ENCODE data around the gene AFF1.
"Not testable (repeated sequence)": the region's sequence is repeated elsewhere in the genome, so short reads cannot be mapped to it uniquely, and the experiment has no call there.

The AFF1 gene

DNA sequence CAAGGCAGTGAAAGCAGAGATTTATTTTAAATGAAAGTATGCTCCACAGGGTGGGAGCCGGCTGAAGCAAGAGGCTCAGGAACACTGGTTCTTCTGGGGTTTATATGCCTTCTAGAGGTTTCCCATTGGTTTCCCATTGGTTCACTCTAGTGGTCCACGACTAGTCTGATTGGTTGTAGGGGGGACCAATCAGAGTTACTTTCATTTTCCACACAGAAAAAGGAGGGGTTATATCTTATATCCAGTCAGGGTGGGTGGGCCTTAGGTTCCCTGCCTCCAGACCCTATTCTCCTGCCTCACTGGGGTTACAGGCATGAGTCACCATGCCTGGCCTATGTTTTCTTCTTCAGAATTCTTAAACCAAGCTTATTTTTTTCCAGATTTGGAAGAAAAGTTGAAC lies 184.0 kb downstream of the AFF1 start:
- no peak for DNase-seq

DNA sequence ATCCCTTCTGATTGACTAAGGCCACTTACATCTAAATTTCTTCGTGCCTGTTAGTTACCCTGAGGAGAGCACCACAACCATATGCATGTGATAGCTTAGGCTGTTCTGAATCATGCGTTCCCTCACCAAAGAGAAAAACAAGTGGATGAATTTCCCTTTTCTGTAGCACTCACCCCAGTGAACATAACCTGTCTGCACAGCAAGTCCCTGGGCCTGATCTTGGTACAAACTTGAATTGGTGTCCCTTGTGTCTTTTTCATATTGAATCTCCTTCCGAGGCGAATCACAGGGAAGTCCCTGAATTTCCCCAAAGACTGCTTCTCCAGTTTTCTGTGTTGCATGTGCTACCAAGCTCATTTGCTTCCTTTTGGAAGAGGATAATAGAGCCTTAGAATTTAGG lies 185.2 kb downstream of the AFF1 start:
- DNase-seq: no peak

DNA sequence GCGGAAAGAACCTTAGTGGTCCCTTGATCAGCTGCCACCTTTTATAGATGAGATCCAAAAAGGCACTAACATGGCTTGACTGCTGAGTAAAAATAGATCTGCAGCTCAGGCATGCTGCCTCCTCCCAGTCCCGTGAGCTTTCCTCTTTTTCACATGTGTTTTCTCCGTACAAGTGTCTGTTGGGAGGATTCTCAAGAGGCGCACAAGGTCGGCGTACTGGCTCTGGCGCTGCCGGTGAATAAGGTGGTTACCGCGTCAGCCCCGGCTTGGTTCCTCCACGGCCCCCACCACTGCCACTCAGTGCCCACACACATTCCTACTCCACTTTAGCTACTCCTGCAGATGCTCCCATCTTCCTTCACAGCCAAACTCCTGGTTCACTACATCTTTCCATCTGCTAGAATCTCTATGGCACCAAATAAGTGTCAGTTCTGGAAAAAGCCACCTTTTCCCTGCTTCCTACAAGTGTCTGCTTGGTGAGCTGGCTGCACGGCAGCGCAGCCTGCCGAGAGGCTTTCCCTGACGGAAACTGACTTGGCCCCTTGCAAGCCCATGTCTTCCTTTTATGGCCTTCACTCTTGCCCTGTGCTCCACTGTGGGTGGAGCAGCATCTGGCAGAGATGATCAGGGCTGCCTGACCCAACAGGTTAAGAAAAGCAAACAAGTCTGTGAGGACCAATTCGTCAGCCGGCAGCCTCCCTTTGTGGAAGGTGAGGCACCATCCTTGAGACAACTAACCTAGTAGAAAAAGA lies 185.8 kb downstream of the AFF1 start:
- no peak for DNase-seq

DNA sequence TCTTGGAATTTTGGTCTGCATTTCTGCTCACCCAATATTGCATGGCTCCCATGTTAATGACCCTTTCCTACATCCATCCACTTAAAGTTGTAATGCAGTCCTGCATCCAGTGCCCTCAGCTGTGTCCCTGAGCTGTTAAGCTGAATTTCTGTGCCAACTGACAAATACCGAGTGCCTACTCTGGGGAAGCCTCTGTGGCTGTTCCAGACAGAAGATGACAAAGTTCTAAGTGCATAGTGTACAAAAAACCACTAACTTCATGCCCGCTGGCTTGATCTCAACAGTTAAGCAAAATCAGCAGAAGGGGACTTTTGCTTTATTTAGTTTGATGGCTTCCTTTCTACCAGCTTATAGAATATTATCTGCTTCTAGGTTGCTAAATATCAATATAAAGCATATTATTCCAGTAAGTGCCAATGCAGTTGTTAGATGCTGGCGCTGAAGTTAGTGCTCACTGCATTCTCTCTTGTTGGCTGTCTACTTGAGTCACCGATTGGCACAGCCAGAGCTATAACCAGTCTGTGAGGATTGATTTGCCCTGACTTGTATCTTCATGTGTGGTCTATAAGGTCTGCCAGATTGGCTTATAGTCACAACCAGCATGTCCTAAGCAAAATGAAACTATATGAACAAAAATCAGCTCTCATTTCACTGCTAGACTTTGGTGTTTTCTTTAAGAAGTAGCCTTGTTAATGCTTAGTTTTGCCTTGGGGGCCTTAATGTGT lies 186.7 kb downstream of the AFF1 start:
- DNase-seq: no peak

DNA sequence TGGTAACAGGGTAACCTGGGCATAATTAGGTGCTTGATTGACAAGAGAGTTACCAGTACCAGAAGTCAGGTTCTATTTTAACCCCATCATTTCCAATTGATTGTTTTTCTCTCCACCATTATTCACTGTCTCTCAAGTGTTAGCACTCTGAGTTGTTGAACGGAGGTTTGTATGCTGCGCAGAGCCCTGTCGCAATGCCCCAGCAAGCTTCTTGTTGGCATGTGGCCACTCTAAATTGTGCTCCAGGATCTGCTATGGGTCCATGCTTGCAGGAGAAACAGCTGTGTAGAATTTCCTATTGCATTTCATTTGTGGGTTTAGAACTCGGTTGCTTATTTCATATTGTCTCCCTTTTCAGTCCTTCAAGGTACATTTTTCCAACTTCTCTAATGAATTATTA lies 187.4 kb downstream of the AFF1 start:
- no peak for DNase-seq

DNA sequence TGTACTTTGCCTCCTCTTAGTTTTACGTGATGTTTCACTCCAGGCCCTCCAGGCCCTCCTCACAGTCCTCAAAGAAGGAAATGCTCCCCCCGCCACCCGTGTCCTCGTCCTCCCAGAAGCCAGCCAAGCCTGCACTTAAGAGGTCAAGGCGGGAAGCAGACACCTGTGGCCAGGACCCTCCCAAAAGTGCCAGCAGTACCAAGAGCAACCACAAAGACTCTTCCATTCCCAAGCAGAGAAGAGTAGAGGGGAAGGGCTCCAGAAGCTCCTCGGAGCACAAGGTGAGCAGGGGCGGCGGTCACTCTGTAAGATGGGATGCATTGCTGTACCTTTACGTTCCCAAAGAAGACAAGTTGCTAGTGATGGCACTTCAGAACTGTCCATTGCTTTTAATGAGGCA lies 191.2 kb downstream of the AFF1 start:
- no peak for DNase-seq

DNA sequence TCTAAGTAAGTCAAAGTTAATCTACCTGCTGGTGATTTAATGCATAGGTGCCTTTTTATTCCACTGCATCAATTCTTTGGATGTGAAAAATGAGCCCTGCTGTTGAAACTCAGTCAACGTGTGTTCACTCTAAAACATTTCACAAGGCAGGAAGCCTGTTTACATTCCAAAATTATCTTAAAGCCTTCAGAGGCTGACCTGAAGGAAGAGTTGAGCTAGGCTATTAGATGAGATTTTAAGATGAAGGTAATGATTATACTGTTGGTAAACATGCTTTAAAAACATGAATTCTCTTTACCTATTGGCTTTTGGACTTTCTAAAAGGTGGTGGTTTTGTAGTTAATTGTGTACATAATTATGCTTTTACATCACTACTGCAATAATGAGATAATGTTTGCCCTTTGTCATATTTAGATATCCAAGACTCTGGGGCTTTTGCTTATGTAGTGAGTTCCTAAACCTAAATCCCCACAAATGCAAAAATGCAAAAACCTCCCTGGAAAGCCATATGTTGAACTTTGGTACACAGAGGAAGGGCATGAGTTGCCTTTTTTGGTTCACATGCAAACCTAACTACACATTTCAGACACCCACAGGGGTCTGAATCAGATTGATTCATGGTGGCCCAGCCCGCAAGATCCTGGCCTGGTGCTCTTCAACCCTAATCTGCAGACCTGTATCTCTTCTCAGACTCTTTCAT lies 193.3 kb downstream of the AFF1 start:
- DNase-seq: no peak

DNA sequence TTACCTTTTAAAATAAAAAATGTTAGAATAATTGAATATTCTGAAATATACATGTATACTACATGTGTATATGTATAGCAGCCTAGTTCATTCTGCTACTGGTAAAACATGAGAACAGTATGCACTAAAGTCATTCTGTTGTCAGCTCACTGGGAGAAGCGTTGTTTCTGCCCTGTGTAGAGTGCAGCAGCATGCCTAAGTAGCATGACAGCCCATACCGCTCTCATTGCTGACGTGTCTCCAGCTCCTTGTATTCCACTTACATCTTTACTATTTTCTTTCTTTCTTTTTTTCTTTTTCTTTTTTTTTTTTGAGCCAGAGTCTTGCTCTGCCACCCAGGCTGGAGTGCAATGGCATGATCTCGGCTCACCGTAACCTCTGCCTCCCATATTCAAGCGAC lies 194.9 kb downstream of the AFF1 start:
- DNase-seq: no peak

DNA sequence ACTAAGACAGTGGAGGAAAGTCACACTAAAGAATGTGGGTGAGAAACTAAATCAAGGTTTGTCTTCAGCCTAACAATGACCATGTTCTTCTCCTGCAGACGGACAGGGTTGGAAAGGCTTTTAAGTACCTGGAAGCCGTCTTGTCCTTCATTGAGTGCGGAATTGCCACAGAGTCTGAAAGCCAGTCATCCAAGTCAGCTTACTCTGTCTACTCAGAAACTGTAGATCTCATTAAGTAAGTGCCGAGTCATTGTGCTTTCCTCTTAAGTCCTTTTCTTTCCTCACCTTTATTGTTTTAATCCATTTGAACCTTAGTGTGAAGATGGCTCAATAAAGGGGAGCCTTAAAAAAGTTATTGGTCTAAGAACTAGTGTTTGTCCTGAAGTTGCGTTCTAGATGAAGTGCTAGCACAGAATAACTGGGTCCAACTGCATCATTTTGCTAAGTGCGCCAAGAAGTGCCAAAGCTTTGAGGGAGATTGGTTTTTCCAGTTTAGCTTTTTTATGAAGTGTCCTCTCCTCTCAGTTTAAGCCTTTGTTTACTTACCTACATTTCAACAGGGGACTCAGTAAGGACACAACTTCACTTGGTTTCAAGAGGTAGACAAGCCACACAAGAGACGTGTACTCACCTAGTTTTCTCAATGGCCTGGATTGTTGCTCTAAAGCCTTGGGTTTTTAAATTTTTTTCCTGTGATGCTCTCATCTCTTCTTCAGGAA lies 196.3 kb downstream of the AFF1 start:
- no peak for DNase-seq

DNA sequence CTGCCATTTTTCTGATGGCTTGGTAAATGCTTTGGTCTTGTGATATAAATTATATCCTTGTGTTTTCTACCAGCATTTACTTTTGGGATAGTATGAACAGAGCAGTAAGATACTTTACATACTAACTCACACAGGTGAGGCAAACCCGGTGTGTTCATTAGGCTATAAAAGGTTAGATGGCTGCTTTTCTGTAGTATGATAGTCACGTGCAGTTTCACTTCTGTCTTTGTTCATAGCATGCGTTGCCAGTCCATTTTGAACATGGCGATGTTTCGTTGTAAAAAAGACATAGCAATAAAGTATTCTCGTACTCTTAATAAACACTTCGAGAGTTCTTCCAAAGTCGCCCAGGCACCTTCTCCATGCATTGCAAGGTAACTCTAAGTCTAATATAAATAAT lies 197.2 kb downstream of the AFF1 start:
- no peak for DNase-seq

DNA sequence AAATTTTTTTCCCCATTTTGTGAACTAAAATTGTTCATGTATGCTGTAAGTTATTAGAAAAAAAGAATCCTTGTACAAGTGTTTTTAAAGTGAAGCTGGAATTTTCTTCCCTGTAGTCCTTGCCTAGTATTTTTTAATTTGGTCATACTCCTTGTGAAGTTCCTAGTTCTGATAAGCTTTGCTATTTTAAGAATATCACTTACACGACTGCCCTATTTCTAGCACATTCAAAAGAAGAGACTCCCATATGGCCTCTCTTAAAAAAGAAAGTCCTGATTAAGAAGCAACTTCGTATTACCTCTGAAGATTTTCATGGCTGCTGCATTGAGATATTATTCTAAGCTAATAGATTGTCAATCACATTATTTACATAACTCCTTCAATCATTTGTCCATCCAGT lies 198.4 kb downstream of the AFF1 start:
- no peak for DNase-seq

DNA sequence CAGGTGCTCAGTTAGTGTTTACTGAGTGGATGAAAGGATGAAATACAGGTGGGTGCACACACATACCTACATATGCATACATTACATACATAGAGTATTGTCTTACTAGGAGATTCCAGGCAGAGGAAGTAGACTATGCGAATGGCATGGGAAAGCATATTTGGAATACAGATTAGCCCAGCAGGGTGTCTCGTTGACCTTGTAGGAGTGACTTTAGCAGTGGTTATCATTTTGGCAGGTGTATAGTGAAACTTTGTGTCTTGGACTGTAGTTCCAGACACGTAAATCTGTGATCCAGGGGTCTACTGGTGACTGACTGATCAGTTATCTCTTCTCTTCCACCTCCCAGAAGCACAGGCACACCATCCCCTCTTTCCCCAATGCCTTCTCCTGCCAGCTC lies 199.3 kb downstream of the AFF1 start:
- DNase-seq: no peak

DNA sequence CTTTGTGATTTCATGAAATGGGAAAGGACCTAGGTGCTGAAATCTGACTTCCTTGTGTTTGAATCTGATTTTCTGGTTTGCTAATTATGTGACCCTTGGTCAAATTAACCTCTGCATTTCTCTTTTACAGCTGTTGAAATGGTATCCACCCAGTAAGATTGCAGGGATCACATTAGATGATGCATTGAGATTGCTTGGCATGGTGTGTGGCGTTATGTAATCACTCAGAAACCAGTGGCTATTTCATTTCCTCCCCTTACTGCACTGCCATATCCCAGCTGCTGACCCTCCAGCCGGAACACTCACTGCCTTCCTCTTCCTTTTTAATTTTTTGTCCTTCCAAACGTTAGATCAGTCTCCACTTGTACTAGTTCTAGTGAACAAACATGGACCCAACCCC lies 206.6 kb downstream of the AFF1 start:
- DNase-seq: no peak

DNA sequence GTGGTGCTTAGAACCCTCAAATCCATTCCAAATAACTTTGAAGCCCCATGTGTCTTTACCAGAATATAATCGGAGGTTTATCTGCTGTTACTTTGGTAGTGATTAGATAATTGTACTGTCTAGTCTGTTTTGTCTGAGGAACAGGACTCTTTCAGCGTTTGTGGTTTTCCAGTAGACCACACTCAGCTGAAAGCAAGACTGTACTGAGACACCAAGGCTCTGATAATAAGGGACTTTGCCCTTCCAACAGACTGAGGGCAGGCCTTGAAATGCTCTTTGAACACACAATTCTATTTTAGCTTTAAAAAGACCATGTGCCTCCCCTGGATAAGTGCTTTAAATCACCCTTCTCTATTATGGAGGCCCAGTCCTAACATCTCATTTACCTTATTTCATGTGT lies 209.5 kb downstream of the AFF1 start:
- DNase-seq: no peak

DNA sequence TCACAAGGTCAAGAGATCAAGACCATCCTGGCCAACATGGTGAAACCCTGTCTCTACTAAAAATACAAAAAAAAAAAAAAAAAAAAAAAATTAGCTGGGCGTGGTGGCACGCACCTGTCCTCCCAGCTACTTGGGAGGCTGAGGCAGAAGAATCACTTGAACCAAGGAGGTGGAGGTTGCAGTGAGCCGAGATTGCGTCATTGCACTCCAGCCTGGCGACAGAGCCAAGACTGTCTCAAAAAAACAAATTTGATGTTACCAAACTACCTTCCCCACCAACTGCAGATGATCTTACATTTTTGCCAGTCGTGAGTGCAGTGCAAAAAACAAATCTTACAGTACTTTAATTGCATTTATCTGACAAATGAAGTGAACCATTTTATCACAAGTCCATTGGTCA lies 211.1 kb downstream of the AFF1 start:
- DNase-seq: not testable (repeated sequence)

DNA sequence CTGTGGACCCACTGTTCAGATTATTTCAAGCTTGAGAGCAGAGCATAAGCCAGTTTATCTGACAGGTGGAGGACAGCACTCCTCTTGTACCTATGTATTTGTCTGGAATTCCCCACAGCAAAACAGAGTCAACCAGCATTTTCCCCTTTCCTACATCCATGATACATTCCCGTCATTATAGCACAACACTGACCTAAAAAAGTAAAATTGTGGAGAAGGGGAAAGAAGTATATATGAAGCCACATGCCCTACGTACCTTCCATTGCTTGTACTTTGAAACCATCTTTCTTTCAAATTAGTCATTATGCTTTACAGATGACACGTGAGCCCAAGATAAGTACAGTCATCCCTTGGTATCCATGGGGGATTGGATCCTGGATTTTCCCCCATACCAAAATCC lies 212.3 kb downstream of the AFF1 start:
- DNase-seq: no peak

DNA sequence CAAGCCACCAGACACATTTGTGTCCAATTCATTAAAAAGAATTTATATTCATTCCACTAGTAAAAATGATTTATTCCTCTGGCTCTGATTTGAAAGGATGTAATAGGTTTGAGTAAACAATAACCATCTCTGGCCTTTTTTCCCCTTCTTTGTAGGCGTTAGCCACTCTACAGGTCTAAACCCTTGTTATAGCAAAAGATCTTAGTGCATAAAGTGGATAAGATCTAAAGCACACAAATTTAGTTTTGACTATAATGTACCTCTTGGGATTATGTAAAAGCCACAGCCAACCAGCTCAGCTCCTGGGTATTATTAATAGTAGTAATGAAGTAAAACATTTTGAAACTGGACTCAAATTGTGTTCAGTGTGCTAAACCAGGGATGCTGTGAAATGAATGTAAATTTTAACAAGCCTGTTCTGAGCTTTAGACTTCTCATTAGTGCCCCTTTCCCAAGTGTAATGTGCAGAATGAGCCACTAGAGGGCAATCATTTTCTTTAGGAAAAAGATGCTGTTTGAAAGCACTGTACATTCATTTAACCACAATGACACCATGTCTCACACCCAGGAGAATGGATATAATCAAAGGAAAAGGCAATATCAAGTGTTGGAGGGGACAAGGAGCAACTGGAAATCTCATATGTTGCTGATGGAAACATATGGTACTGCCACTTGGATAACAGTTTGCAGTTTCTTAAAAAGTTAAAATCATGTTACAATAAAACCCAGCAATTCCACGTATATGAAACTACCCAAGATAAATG lies 215.9 kb downstream of the AFF1 start:
- no peak for DNase-seq

DNA sequence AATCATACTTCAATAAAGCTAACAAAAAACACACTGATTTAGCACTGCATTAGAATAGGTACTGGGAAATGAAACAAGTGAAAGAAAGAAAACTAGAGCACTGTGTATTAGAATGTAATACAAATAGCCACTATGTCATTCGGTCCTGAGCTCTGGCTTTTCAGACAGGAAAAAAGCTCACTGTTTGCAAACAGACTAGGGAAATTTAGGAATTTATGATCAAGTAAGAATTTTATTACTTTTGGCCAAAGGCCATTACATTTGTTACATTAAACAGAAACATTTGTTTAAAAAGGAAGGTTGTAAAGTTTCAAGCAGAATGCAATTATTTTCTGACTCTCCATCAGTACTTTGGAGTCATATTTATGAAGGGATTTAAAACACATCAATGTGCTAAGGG lies 216.9 kb downstream of the AFF1 start:
- no peak for DNase-seq

DNA sequence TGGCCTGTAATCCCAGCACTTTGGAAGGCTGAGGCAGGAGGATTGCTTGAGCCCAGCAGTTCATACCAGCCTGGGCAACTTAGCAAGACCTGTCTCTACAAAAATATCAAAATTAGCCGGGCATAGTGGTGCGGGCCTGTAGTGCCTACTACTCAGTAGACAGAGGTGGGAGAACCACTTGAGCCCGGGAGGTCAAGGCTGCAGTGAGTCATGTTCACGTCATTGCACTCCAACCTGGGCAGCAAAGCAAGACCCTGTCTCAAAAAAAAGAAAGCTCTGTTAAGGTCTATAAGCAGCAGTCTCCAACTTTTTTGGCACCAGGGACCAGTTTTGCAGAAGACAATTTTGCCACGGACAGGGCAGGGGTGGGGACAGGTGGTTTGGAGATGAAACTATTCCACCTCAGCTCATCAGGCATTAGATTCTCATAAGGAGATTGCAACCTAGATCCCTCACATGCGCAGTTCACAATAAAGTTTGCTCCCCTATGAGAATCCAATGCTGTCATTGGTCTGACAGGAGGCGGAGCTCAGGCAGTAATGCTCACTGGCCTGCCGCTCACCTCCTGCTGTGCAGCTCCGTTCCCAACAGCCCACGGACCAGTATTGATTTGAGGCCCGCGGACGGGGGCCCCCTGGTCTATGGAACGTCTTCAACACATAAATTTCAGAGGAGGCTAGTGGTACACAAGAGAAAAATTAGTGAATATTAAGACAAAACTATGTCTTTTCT lies 217.7 kb downstream of the AFF1 start:
- DNase-seq: no peak

DNA sequence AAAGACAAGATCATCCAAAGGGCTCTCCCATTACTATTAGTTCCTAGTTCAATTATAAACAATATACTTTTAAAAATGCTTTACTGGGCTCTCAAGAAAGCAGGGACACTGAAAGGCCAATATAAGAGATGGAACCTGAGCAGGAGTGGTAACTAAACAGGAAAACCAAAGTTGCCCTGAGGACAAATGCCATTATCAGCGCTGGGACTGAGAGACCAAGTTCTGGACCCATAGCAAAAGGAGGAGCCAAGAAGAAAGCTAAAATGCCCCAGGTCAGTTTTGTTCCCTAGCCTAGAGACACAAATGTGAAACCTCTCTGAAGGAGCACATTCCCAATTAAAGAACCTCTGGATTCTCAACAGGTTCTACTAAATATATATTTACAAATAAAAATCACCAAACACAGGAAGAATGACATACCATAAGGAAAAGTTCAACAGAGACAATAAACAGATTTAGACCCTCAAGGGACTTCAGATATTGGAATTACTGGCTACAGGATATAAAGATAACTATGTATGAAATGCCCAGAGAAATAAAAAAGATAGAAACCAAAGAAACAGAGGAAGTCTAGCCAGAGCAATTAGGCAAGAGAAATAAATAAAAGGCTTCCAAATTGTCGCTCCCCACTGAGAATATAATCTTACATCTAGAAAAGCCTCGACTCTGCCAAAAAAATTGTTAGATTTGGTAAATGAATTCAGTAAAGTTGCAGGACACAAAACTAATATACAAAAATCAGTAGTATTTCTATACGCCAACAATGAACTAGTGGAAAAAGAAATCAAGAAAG lies 218.5 kb downstream of the AFF1 start:
- no peak for DNase-seq

DNA sequence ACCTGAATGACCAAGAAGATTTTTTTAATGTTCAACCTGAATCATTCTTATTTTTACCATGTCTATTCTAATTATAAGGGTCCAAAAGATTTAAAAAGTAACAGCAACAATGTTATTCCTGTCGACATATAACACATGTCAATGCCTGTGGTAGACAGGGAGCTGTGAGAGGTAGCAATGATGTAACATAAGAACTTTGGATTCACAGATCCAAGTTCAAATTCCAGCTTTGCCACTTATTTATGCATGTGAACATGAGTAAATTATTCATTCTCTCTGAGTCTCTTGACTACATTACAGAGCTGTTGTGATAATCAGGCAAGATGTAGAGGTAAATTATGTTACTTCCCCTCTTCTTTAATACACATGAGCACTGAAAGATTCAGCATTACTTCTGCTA lies 231.1 kb downstream of the AFF1 start:
- no peak for DNase-seq

All from right forelimb (tissue), 1 donor.